CD4-positive, alpha-beta T cell (primary cell): ENCODE data around the gene CASP2. TPM values are rescaled to one million over a fixed set of nuclear protein-coding genes. Genes with fewer than 3 reads are reported as not detected.
A peak's percentile ranks its signal among the peaks of the same experiment; 100 is the strongest.

ENCODE experiments used
- ATAC-seq: fragments of 200-7000 bp; cut with Tn5 transposase; one replicate; pipeline ENCODE4 v1.10.0; 2022; ENCODE audit warnings: mild to moderate bottlenecking; ENCODE audit not compliant: poor library complexity
- CTCF ChIA-PET: fragments of 350-600 bp; sonication (Branson Sonifier 250); formaldehyde crosslinking; loops from one replicate; lab custom pipeline; 2021; ENCODE audit warnings: antibody characterized with exemption, inconsistent platforms; lab: Charles Lee
- POLR2A ChIA-PET: fragments of 350-600 bp; sonication (Branson Sonifier 250); formaldehyde crosslinking; loops from one replicate; lab custom pipeline; 2021; ENCODE audit warnings: antibody characterized with exemption, inconsistent platforms; lab: Charles Lee
- DNase-seq, 14 experiments: peaks; one replicate each; pipeline ENCODE4 v3.0.0-alpha.2; 2013 to 2020; ENCODE audit warnings: mixed read lengths in 2 of 14
- H3K27ac ChIP-seq, 2 donors: one replicate each; pipeline versions ENCODE4 v1.5.1 to v1.7.0; 2013; ENCODE audit warnings: low read length in 2 of 2, low read depth in 1 of 2, mild to moderate bottlenecking in 1 of 2
- H3K27me3 ChIP-seq, 2 experiments: 1 replicate in 1 of 2; 2 replicates in 1 of 2; pipeline versions ENCODE4 v1.6.1 to v1.7.0; 2013; ENCODE audit warnings: low read length in 2 of 2, control low read depth in 1 of 2, mild to moderate bottlenecking in 1 of 2, moderate library complexity in 1 of 2; ENCODE audit not compliant: insufficient read depth in 2 of 2, control insufficient read depth in 1 of 2
- H3K36me3 ChIP-seq: one replicate; pipeline ENCODE4 v1.6.1; 2013; ENCODE audit warnings: low read length, control low read depth; ENCODE audit not compliant: insufficient read depth
- H3K4me1 ChIP-seq: one replicate; pipeline ENCODE4 v1.6.1; 2013; ENCODE audit warnings: low read length, control low read depth; ENCODE audit not compliant: insufficient read depth
- H3K4me3 ChIP-seq: one replicate; pipeline ENCODE4 v1.5.1; 2013; ENCODE audit warnings: mild to moderate bottlenecking, low read length, moderate library complexity
- H3K9me3 ChIP-seq, 2 experiments: 1 replicate in 1 of 2; 2 replicates in 1 of 2; pipeline versions ENCODE4 v1.6.1 to v1.7.0; 2013; ENCODE audit warnings: low read length in 2 of 2, mild to moderate bottlenecking in 2 of 2, control low read depth in 1 of 2, moderate library complexity in 1 of 2; ENCODE audit not compliant: control insufficient read depth in 1 of 2, insufficient read depth in 1 of 2
- H3K27ac Mint-ChIP-seq: one replicate; pipeline ENCODE4 v1.8.0; 2020; ENCODE audit warnings: mixed read lengths
- H3K27me3 Mint-ChIP-seq: one replicate; pipeline ENCODE4 v1.8.0; 2021; ENCODE audit warnings: mixed read lengths
- H3K36me3 Mint-ChIP-seq: one replicate; pipeline ENCODE4 v1.8.0; 2021; ENCODE audit warnings: low read depth, mixed read lengths
- H3K4me1 Mint-ChIP-seq: one replicate; pipeline ENCODE4 v1.8.0; 2021; ENCODE audit warnings: low read depth, mixed read lengths
- H3K4me3 Mint-ChIP-seq: one replicate; pipeline ENCODE4 v1.8.0; 2020; ENCODE audit warnings: mild to moderate bottlenecking, mixed read lengths
- H3K9me3 Mint-ChIP-seq: one replicate; pipeline ENCODE4 v1.8.0; 2020; ENCODE audit warnings: mixed read lengths
- intact Hi-C, 2 experiments: fragments of 100-400 bp; cut with DNase I in 1 of 2; cut with micrococcal nuclease in 1 of 2; formaldehyde crosslinking; loops; one replicate each; pipeline versions ENCODE4 v1.15.1 to v1.9.0; 2023 to 2025; cut with DNase I, micrococcal nuclease
- total RNA-seq, 174 experiments: library from RNA in 2 of 174; stranded (reverse) in 2 of 174; gene quantifications; one replicate each; pipeline ENCODE4 v1.2.3 and lab custom pipeline; 2021 to 2026
- TF ChIP-seq, protein P1 (sequence below): fragments of 200-600 bp; IDR thresholded peaks from one replicate; pipeline ENCODE4 v1.8.0; 2022; ENCODE audit warnings: antibody characterized with exemption, mild to moderate bottlenecking

The CASP2 gene
- total RNA-seq, 2 experiments from 2014 or later = 19.1 to 21.9 TPM

DNA sequence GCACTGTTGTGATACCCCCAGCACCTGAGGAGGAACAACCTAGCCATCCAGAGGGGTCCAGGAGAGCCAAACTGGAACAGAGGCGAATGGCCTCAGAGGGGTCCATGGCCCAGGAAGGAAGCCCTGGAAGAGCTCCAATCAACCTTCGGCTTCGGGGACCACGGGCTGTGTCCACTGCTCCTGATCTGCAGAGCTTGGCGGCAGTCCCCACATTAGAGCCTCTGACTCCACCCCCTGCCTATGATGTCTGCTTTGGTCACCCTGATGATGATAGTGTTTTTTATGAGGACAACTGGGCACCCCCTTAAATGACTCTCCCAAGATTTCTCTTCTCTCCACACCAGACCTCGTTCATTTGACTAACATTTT, 1.6 kb upstream of the CASP2 start:
- no peak overlapping the region for H3K4me3 ChIP-seq

DNA sequence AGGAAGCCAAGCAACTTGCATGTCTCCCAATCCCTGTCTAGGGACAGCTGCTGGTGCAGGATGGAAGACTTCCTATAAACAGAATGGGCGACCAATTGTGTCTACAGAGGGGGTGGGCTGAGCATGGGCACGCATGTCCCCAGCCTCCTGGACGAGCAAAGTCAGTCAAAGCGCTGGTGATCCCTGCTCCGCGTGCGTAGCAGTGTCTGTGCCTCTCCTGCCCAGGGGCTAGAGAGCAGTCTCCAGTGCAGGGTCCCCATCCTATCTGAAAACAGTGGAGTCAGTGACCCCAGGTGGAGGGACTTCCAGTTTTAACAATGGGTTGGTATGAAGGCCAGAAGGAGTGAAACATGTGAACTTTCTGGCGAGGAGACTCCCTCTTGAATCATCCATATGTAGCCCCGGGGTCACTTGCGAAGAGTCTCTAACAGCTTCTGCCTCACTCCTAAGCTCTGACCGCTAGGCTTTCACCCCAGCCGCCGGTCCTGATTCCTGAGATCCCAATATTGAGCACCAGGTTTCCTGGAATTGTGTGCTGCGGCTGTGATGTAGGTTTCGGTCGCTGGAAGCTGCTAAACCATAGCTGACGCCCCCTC, 714 bp upstream of the CASP2 start:
- DNase-seq (no peak), ATAC-seq (no peak)
- intact Hi-C loops = loop anchor here in 1 of 2 experiments (5.0 to 10.0 kb wide), 2 partner anchors 120 to 433 kb away; partner anchors contain the start of genes EPHA1 and EPHB6
- POLR2A ChIA-PET = interaction anchor here (0.9 to 3.6 kb wide), 24 partner anchors 8 to 479 kb away, joined by 3 to 32 read pairs (median 6); partner anchors contain the start of genes GSTK1 and ZYX
- Mint-ChIP-seq H3K27me3 (no peaks in the 10 kb centered on the region), H3K9me3 (no peaks in the 10 kb centered on the region), H3K4me1 (peaks cover 66% of the 10 kb centered on the region), H3K4me3 (peak overlapping the region; percentile 96), H3K27ac (peak overlapping the region; percentile 88), H3K36me3 (peaks cover 39% of the 10 kb centered on the region)
- Histone ChIP-seq H3K36me3 (peaks cover 21% of the 10 kb centered on the region), H3K4me3 (peak overlapping the region; percentile 54), H3K27ac (peak overlapping the region; percentile 39 to 68), H3K27me3 (no peaks in the 10 kb centered on the region), H3K4me1 (peaks cover 44% of the 10 kb centered on the region), H3K9me3 (no peaks in the 10 kb centered on the region)
- TF ChIP-seq, protein P1, sequence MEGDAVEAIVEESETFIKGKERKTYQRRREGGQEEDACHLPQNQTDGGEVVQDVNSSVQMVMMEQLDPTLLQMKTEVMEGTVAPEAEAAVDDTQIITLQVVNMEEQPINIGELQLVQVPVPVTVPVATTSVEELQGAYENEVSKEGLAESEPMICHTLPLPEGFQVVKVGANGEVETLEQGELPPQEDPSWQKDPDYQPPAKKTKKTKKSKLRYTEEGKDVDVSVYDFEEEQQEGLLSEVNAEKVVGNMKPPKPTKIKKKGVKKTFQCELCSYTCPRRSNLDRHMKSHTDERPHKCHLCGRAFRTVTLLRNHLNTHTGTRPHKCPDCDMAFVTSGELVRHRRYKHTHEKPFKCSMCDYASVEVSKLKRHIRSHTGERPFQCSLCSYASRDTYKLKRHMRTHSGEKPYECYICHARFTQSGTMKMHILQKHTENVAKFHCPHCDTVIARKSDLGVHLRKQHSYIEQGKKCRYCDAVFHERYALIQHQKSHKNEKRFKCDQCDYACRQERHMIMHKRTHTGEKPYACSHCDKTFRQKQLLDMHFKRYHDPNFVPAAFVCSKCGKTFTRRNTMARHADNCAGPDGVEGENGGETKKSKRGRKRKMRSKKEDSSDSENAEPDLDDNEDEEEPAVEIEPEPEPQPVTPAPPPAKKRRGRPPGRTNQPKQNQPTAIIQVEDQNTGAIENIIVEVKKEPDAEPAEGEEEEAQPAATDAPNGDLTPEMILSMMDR = no peak
- CTCF ChIA-PET = interaction anchor here (1.0 to 1.9 kb wide), 7 partner anchors 21 to 47 kb away, joined by 3 to 5 read pairs (median 3); partner anchors contain the start of gene GSTK1

More for the DNA sequence above, 1.6 kb upstream of the CASP2 start:
- Histone ChIP-seq H3K9me3 (no peaks in the 10 kb centered on the region), H3K27me3 (no peaks in the 10 kb centered on the region), H3K36me3 (peaks cover 14% of the 10 kb centered on the region), H3K27ac (no peak overlapping the region), H3K4me1 (peaks cover 43% of the 10 kb centered on the region)
- Mint-ChIP-seq H3K4me1 (peaks cover 64% of the 10 kb centered on the region), H3K27me3 (no peaks in the 10 kb centered on the region), H3K9me3 (no peaks in the 10 kb centered on the region), H3K27ac (peak overlapping the region; percentile 88), H3K4me3 (peak overlapping the region; percentile 96), H3K36me3 (peaks cover 30% of the 10 kb centered on the region)
- TF ChIP-seq, protein P1 = no peak
- POLR2A ChIA-PET = interaction anchor here (1.9 to 3.6 kb wide), 4 partner anchors 22 to 100 kb away, joined by 5 to 32 read pairs (median 11); partner anchors contain the start of genes GSTK1 and ZYX
- ATAC-seq = no peak
- DNase-seq = no peak
- intact Hi-C loops = loop anchor here in 1 of 2 experiments (5.0 to 10.0 kb wide), 2 partner anchors 121 to 432 kb away; partner anchors contain the start of genes EPHA1 and EPHB6
- CTCF ChIA-PET = interaction anchor here (0.9 to 1.9 kb wide), 2 partner anchors 23 to 46 kb away, joined by 5 read pairs; partner anchors contain the start of gene GSTK1

DNA sequence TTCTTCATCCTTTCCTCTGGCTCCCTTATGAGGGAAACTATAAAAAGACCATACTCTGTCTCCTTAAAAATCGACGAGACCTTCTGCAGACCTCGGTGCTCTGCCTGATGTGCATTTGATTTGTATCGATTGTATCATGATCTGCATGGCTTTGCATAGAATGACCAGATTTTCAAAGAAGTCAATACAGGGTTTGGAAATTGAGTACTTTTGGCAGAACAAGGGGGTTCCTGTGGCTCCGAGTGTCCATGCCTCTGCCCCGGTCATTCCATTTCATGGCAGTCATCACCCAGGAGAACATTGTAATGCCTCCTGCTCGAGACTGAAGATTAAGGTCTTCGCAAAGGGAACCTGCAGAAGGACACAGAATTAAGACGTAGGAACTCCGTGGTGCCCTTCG, 685 bp downstream of the CASP2 start:
- ATAC-seq (no peak), DNase-seq (no peak)
- Histone ChIP-seq H3K9me3 (no peaks in the 10 kb centered on the region), H3K4me1 (peaks cover 37% of the 10 kb centered on the region), H3K36me3 (peaks cover 35% of the 10 kb centered on the region), H3K4me3 (peak overlapping the region; percentile 95), H3K27ac (peak overlapping the region; percentile 44 to 76), H3K27me3 (no peaks in the 10 kb centered on the region)
- TF ChIP-seq, protein P1 = no peak
- Mint-ChIP-seq H3K4me3 (peak overlapping the region; percentile 96), H3K27ac (peak overlapping the region; percentile 88), H3K9me3 (no peaks in the 10 kb centered on the region), H3K36me3 (peaks cover 49% of the 10 kb centered on the region), H3K27me3 (no peaks in the 10 kb centered on the region), H3K4me1 (peaks cover 62% of the 10 kb centered on the region)
- intact Hi-C loops = loop anchor here (1.0 to 10.0 kb wide), 4 partner anchors 26 to 434 kb away; partner anchors contain the start of genes EPHA1 (in 1 of the 2), EPHB6 (in 1 of the 2), GSTK1 (in 1 of the 2) and ZYX (in 1 of the 2)
- POLR2A ChIA-PET = interaction anchor here (0.8 to 3.6 kb wide), 9 partner anchors 10 to 119 kb away, joined by 3 to 32 read pairs (median 10); partner anchors contain the start of genes GSTK1 and ZYX
- CTCF ChIA-PET = interaction anchor here (0.7 to 1.2 kb wide), 4 partner anchors 29 to 92 kb away, joined by 3 to 5 read pairs (median 4); no protein-coding TSS in a partner anchor
